ENCODE data around the gene TYR. TPM values are rescaled to one million over a fixed set of nuclear protein-coding genes. Genes with fewer than 3 reads are reported as not detected.
"Not testable (repeated sequence)": the region's sequence is repeated elsewhere in the genome, so short reads cannot be mapped to it uniquely, and the experiment has no call there.

TYR gene
- total RNA-seq, 1 donor from 2014 or later: not detected

DNA sequence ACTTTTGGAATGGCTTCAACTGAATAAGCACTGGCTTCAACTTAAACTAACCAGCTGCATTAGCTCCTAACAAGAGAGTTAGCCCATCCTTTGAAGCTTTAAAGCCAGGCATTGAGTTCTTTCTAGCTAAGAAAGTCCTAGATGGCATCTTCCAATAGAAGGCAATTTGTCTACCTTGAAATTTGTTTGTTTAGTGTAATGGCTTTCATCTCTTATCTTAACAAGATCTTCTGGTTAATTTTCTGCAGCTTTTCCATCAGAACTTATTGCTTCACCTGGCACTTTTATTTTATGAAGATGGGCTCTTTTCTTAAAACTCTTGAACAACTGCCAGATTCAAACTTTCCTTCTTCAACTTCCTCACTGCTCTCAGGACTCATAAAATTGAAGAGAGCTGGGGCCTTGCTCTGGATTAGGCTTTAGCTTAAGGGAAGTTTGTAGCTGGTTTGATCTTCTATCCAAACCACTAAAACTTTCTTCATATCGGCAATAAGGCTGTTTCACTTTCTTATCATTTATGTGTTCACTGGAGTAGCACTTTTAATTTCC lies 94.9 kb downstream of the TYR start:
- not testable (repeated sequence) for DNase-seq

DNA sequence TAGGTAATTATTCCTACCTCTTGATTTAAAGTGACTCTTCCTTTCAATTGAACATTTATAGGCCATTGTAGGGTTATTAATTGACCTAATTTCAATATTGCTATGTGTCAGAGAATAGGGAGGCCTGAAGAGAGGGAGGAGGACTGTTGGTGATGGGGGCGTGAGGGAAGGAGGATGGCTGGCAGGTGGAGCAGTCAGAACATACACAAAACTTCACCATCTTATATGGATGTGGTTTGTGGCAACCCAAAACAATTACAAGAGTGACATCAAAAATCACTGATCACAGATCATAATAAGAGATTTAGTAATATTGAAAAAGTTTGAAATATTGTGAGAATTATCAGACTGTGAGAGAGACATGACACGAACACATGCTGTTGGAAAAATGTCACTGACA lies 95.5 kb downstream of the TYR start:
- not testable (repeated sequence) for DNase-seq

DNA sequence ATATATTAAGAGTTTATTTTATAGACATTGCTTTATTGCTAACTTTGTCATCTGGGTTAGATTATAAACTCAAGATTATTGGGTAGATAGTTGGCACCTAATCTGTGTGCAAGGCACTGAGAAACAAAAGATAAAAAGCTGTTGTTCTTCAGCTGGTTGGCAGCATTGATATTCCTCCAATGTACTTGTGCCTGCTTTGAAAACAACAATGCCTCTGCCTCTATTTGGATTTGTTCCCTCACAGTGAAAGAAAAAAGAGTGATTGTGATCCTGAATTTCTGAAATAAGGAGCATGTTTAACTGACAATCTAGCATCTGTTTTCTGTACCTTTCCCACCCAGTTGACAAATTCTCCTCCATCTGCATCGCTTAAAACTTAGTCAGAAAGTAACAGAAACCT lies 98.3 kb downstream of the TYR start:
- DNase-seq: no peak

DNA sequence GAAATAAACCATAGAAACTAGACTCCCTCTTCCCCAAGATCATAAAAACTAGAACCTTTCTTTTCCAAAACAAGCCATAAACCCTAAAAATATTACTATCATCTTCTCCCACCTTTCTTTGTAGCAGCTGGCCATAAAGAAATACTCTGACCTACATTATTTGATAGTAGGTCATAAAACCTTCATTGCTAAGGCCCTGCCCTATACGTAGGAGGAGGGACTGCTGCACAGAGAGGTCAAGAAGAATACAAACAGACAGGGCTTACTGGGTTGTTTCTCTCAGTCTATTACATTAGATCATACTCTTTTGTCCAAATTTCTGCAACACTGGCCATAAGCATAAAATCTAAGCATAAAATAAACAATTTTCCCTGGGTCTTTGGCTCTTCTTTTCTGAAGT lies 101.5 kb downstream of the TYR start:
- DNase-seq: no peak

DNA sequence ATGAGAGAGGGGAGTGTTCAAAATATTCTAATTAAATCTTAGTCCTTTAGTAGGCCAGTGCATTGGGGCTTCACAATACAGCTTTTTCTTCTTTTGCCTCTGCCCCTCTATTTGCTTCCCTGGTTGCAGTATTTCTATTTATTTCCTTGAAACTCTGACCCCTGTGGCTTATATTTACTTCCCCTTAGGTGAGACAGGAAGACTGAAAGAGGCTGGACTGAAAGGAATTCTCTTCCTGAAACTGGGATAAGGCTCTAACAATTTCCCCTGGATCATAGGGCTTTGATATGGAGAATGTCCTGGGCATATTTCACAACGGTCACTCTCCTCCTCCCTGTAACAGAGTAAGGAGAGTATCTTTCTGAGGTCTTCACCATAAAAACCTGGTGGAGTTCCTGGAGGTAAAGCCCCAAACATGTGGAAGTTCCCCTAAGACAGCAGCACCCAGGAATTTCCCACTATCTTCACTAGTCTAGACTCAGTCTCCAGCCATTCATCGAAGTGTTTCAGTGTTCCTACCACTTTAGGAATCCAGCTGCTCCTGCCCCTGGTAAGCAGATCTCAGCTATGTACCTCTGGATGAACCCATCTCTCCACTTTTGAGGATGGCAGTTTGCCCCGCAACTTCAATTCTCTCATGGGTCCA lies 103.5 kb downstream of the TYR start:
- DNase-seq: not testable (repeated sequence)

DNA sequence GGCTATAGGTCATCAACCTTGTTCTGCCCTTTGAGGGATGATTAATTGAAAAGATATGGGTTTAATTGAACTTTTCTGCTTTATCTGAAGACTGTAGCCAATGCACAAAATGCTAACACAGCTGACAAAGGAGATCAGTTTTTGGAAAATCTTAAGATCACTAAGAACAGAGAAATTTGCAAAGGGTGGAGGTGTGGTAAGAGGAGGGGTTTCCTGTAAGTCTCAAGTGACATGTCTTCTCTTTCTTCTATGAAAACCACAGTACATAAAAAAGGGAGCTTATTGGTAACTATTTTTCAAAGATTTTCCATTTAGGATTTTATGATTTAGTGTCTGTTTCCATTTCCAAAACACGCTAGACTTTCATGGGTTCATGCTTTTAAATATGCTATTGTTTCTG lies 108.9 kb downstream of the TYR start:
- DNase-seq: not testable (repeated sequence)

DNA sequence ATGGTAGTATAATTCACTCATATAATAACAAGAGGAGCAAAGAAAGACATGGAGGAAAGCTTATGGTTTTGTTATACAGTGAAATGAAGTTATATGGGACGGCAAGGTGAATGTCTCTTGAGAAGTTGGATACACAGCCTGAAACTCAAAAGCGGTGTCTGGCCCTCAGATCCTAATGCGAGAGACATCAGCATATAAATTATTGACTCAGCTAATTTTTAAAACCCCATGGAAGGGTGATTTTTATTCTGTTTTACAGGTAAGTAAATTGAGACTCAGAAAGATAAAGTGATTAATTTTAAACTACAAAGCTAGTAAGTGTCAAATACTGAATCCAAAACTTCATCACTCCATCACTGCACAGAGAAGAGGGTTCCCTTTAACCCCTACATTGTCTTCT lies 110.3 kb downstream of the TYR start:
- not testable (repeated sequence) for DNase-seq

DNA sequence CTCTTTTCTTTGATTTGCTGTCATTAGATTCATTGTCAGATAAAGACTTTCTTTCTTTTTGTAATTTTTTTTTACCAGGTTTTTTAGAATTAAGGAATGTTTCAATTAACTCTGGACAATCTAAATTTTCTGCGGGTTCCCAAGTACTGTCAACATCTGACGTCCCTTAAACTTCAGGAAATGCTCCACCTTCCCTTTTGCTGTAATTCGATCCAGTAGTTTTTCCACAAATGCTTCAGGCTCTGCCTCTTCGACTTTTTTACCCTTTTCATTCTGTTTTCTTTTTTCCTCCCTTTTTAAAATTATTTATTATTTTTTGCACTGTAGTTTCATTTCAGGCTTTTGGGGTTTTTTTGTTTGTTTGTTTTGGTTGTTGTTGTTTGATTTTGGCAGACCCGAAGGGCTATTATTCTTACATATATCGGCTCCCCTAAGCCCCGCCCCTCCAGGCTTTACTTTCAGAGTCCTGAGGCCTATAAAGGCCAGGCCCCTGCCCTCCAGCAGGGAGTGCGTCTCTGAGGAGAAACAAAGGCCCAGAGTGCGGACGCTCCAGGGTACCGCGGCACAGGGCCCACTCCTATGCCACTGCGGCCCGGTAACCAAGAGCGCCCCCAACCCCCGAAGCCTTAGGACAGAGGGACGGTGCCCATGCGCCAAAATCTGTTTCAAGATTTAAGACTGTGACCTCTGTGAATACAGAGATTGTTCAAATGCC lies 116.4 kb downstream of the TYR start:
- peak; percentile 24 for DNase-seq

DNA sequence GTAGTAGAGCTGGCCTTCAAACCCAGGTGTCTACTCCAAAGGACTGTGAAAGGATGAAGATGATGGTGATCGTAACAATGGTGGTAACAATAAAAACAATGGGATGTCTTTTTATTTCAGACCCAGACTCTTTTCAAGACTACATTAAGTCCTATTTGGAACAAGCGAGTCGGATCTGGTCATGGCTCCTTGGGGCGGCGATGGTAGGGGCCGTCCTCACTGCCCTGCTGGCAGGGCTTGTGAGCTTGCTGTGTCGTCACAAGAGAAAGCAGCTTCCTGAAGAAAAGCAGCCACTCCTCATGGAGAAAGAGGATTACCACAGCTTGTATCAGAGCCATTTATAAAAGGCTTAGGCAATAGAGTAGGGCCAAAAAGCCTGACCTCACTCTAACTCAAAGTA lies 117.3 kb downstream of the TYR start:
- DNase-seq: not testable (repeated sequence)

DNA sequence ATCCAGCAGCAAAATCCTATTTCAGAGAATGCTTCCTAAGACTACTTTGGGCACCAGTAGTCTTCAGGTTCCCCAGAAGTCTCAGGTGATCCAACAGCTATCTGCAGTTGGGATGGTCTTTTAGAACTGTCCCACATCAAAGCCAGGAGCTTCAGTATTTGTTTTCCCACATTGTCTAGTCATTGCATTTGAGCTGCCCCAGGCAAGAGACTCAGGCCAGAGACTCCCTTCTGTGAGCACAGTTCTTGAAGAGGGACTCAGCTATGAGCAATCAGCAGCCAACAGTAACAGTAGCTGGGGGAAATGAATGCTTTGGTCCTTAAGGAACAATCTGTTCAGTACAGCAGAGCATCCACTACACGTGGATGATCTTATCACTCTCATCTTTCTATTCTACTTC lies 125.4 kb downstream of the TYR start:
- not testable (repeated sequence) for DNase-seq

DNA sequence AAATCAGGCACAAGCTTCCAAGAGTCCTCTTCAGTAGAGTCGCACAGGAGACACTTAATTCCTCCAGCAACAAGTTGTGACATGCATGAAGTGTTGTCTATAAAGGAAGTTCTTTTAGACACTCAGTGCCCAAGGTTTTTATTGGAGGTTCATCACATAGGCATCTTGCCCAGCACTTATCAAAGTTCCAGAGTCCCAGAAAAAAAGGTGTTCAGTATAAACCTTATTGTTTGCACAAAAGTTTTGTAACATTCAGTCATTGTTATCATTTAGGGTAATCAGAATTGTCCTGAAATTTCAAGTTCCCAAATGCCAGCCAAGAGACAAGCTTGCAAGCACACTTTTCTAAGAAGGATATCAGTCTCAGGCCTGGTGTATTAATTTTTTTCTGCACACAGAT lies 130.6 kb downstream of the TYR start:
- DNase-seq: not testable (repeated sequence)

DNA sequence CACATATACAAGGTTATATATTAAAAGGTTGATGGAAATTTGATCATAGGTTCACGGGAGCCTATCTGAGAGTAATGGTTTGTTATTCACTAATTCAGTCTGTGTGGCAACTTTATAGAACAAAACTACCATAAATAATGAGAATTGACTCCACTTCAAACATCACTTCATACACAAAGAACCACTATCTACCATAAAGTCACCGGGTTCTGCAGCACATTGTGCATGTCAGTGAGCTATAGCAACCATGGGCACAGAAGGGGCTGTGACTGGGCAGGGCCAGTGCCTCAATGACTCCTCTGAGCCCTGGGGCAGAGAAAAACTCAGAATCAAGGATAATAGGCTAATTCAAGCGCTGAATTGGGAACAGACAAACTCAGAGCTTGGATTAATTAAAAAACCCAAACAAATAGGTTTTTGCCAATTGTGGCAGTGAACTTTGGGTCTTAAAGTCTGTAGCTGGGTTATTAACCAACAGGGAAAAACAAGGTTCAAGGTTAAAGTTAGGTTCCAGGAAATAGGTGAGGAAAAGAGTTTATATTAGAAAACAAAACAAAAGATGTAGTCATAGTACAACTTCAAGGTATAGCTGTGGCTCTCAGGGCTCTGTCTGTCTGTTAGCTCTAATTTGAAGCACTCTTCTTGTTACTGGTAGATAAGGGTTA lies 131.8 kb downstream of the TYR start:
- DNase-seq: not testable (repeated sequence)

DNA sequence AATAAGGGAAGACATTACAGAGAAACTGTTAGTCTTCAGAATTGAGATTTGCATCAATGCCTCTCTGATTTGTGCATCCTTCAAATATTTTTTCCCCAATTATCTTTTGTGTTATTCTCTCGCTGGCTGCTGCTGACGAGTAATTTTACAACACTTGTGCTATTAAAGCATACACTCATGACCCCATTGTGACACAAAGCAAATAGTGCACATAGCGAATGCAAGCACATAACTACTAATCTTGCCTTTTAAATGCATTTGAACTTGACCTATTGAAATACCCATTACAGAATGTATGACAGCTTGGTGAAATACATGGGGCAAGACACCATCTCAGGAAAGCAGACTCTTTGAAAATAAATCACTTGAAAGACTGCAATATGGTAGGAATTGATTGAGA lies 132.9 kb downstream of the TYR start:
- not testable (repeated sequence) for DNase-seq

DNA sequence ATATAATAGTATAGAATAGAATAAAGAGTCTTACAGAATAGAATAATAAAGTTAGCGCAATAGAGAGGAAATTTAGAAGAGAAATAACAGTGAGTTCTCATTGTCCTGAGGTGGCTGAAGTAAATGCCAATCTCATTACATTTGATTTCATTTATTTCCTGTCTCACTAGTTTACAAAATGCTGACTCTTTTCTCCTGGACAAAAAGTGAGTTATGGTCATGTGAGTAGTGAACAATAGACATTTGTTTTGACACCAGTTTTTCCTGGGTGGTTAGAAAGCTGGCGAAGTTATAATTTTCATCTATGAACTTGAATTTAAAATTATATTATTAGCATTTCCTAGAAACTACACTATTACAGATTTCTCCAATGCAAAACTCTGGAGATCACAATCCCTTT lies 143.7 kb downstream of the TYR start:
- DNase-seq: no peak

DNA sequence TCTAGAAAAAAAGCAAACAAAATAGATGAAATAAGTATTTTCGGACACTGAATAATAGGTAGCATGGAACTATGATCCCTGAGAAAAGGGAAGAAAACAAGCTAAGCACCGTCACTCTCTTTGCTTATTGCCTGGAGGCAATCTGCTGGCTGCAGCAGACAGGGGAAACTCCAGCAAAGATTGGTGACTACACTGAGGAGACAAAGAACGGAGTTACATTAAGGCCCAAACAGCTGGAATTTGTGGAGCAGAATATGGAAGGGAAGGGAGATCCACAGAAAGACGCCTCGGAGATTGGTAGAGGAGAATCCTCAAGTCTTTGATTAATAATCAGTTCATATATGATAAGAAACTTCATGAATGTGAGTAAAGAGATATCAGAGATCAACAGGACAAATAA lies 150.2 kb downstream of the TYR start:
- DNase-seq: no peak

DNA sequence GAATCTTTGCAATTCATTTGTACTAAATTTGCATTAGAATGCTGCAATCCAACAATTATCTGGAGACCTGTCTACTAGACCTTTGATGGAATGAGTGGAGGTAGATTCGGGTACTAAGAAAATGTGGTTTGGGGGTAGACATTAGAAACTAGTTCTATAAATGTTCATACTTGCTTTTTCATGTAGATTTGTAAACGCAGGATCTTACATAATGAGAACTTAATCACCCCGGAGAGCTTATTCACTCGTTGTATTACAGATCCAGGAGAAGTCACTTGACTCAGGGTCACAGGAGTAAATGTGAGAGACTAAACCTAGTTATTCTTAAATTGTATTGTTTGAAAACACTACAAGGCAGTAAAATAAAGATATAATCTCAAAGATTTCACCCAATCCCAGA lies 154.3 kb downstream of the TYR start:
- not testable (repeated sequence) for DNase-seq

DNA sequence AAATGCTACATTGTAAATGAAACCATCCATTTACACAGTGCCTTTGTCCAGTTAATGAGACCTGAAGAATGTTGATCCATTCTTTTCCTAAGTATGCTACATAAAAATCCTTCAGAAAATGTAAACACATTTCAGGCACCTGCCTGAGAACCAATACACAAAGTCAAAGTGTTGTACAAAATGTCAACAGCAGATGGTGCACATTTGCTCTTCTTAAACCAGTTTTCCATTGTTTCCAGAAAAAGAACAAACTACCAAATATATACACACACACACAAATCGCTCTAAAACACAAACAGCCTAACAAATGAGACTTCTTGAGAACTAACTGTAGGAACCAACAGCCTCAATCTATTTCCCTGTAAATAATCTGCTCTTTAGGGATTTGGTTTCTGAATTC lies 156.0 kb downstream of the TYR start:
- DNase-seq: peak; percentile 9

DNA sequence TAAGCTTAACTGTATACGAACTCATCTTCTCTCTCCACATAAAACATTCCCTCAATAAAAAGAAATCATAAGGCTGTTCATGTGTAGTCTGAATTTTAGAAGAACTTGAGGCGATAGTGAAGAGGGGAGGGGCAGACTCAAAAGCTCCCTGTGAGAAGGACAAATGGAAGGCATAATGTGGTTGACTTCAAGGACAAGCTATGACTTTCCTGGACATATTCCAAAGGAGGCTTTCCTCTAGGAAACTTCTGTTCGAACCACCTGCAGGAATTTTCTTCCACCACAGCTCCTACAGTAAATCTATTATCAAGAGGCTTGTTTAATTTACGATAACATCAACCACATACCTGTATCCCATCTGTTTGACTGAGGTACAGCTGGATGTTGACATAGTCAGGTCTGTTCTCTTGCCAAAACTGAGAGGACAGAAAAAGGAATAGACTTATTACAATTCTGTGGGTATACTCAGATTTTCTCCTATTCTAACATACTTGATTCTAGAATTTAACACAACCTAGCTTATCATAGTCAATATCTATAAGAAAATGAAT lies 159.5 kb downstream of the TYR start:
- not testable (repeated sequence) for DNase-seq

DNA sequence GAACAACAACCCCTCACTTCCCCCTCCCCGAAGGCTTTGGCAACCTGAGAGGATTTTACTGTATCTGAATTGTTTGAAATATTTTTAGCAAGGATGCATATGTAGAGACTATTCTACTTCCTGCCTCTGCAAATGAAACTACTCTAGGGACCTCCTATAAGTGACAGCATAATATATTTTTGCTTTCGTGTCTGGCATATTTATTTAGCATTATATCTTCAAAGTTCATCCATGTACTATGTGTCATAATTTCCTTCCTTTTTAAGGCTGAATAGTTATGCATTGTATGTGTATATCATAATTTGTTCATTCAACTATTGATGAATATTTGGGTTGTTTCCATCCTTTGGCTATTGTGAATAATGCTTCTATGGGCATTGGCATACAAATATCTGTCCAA lies 160.4 kb downstream of the TYR start:
- not testable (repeated sequence) for DNase-seq

DNA sequence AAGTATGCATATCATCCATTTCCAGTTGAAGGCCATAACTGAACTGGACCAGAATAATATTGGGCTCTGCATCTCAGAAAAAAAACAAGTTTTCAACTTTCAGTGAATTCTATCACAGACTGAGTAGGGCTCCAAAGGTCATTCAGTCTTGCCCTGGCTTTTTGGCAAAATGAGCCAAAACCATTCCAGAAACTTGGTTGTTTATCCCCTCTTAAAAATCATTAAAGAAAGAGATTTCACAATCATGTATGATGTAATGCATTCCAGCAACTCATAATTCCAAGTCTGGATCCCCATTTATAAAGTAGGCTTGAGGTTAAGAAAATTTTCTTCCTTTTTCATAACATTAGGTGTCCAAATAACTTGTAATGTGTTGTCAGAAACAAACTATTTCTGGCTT lies 162.8 kb downstream of the TYR start:
- DNase-seq: not testable (repeated sequence)

DNA sequence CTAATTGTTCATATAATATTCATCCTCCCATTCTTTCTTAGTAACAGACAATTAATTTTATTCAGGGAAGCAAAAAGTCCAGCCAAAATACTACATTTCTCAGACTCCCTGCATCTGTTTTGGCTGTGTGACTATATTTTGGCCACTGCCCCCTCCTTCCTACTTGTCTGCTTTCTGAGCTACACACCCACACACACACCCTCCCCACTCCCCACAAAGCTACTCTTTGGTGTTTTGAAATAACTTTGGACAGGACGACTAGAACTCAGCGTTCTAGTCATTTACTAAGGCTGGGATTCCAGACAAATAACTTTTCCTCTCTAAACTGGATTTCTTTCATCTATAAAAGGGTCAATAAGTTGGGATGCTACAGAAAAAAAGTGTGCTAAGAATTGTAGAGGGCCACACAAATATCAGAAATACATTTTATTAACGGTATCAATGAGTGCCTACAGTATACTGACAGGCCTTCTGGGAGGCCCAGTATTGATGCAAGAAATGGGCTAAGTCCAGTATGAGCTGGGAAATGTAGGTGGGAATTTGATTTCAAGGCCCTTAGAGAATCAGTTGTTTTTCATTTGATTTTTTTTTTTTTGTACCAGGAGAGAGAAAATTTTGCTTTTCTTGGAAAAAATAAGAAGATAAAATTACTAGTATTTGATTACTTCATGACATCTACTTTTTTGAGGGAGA lies 165.4 kb downstream of the TYR start:
- DNase-seq: not testable (repeated sequence)
